Measurements from ENCODE around the gene ZFP62. TPM values are rescaled to one million over a fixed set of nuclear protein-coding genes. Genes with fewer than 3 reads are reported as not detected.
A peak's percentile ranks its signal among the peaks of the same experiment; 100 is the strongest.

Gene ZFP62
- total RNA-seq, 4 donors from 2014 or later, result 19.1 to 34.9 (median 21.4) TPM

DNA sequence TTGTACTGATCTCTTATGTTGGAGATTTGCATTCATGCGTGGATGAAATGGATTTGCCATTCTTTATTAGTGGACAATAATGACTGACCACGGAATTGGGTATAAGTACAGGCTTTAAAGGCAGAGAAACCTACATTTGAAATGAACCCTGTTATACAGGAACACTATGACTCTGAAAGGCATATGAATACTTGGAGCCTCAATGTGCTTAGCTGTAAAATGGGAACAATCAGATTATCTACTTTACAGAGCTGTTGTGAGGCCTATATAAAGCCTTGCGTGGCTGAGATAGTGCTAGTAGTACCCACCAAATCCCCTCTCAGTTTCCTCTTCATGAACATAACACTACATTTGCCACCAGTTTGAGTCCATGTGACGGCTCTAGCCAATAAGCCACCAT is 39.5 kb downstream of the ZFP62 start:
- WGBS, 2 donors (ENCODE audit: low coverage in 1 of 2), result 71 to 88% methylated on average over 3 to 4 of the region's 4 CpGs
- Histone ChIP-seq H3K27me3 (peaks cover 4% of the 10 kb centered on the region), H3K4me1 (peaks cover 0 to 83% (median 24%) of the 10 kb centered on the region in 3 donors), H3K27ac (peak overlapping the region in 3 of 4 donors; percentile 45 to 82 (median 79)), H3K4me3 (no peak overlapping the region), H3K9me3 (no peaks in the 10 kb centered on the region), H3K36me3 (no peaks in the 10 kb centered on the region)
- TF ChIP-seq, protein P1, sequence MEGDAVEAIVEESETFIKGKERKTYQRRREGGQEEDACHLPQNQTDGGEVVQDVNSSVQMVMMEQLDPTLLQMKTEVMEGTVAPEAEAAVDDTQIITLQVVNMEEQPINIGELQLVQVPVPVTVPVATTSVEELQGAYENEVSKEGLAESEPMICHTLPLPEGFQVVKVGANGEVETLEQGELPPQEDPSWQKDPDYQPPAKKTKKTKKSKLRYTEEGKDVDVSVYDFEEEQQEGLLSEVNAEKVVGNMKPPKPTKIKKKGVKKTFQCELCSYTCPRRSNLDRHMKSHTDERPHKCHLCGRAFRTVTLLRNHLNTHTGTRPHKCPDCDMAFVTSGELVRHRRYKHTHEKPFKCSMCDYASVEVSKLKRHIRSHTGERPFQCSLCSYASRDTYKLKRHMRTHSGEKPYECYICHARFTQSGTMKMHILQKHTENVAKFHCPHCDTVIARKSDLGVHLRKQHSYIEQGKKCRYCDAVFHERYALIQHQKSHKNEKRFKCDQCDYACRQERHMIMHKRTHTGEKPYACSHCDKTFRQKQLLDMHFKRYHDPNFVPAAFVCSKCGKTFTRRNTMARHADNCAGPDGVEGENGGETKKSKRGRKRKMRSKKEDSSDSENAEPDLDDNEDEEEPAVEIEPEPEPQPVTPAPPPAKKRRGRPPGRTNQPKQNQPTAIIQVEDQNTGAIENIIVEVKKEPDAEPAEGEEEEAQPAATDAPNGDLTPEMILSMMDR (IDR thresholded peaks at IDR 0.05), result no peak
- TF ChIP-seq EP300 (IDR thresholded peaks at IDR 0.05) (no peak), POLR2AphosphoS5 (IDR thresholded peaks at IDR 0.05) (no peak), POLR2A (IDR thresholded peaks at IDR 0.05) (no peak)
- no peak for ATAC-seq

DNA sequence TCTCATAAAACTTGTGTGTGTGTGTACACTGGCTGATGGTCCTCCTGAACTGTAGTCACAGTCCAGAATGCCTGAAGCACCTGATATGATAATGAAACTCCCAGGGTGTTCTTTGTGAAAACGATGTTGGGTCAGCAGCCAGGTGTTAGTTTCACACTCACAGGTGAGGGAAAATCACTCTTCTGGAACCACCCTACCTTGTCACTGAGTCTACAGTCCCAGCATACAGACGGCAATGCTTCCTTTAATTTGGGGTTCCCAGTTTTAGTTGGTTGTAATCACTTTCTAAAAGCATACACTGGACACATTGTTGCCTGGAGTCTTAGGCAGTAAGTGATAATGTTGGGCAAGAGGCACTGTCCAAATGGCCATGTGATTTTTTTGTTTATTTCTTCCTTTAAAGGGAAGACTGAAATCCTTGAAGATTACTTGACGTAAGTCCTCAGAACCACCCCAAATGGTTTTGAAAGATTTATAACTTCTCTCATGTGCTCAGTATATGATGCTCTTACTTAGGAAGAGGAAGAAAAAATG is 40.2 kb downstream of the ZFP62 start:
- H3K9me3 ChIP-seq, result no peaks in the 10 kb centered on the region
- peak overlapping the region in 1 of 2 donors; percentile 1 for H3K4me3 ChIP-seq
- TF ChIP-seq POLR2AphosphoS5 (IDR thresholded peaks at IDR 0.05) (peak; percentile 15), EP300 (IDR thresholded peaks at IDR 0.05) (no peak)
- no peaks in the 10 kb centered on the region for H3K36me3 ChIP-seq
- ATAC-seq, result peak; percentile 75
- 35 to 42% methylated on average over 2 to 3 of the region's 3 CpGs for WGBS, 2 donors (ENCODE audit: low coverage in 1 of 2)
- H3K27ac ChIP-seq, result peak overlapping the region; percentile 67 to 86 (median 80)
- peaks cover 4% of the 10 kb centered on the region for H3K27me3 ChIP-seq
- H3K4me1 ChIP-seq, result peaks cover 0 to 83% (median 29%) of the 10 kb centered on the region in 3 donors

DNA sequence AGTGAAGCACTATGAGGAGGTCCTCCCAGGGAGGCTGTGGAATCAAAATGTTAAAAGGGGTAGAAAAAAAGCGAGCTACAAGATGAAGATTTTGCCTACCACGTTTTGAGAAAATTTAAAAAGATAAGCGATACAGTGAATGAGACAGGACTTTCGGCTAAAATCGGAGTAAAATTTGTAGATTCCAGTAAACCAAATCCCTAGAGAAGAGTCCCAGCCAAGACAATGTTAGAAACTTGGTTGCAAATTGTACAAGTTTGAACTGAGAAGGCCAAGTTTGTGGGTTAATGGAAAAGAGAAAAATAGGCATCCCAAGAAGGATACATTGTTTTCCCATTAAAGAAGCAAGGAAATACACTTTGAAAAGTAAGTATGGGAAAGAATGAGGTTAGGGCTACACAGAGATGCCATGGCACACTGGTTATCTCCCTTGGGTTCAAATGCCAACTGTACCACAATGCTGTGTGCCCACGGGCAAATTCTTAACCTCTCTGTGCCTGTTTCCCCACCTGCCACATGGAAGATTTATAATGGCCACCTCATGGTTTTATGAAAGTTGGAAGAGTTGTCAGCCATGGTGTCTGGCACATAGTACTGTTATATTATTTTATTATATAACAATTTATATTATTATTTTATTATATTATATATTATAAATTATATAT is 42.3 kb downstream of the ZFP62 start:
- Histone ChIP-seq H3K9me3 (no peaks in the 10 kb centered on the region), H3K4me1 (peaks cover 0 to 64% (median 17%) of the 10 kb centered on the region in 3 donors), H3K27ac (peak overlapping the region in 3 of 4 donors; percentile 59 to 70 (median 65)), H3K27me3 (peaks cover 4% of the 10 kb centered on the region), H3K36me3 (no peaks in the 10 kb centered on the region), H3K4me3 (no peak overlapping the region)
- TF ChIP-seq POLR2A (IDR thresholded peaks at IDR 0.05), result no peak
- no peak for TF ChIP-seq EP300 (IDR thresholded peaks at IDR 0.05)
- TF ChIP-seq, protein P1 (IDR thresholded peaks at IDR 0.05), result no peak
- no peak for TF ChIP-seq POLR2AphosphoS5 (IDR thresholded peaks at IDR 0.05)
- WGBS, 2 donors (ENCODE audit: low coverage in 1 of 2), result 52 to 60% methylated on average over 6 of the region's 6 CpGs
- ATAC-seq, result no peak

GRCh38 chr5:180817893-180818674 is 43.0 kb downstream of the ZFP62 start:
- TF ChIP-seq, protein P1 (IDR thresholded peaks at IDR 0.05), result no peak
- no peak for TF ChIP-seq POLR2AphosphoS5 (IDR thresholded peaks at IDR 0.05)
- TF ChIP-seq EP300 (IDR thresholded peaks at IDR 0.05), result no peak
- no peak for TF ChIP-seq POLR2A (IDR thresholded peaks at IDR 0.05)
- no peak for ATAC-seq
- WGBS, 2 donors (ENCODE audit: low coverage in 1 of 2), result 55 to 67% methylated on average over 2 to 9 of the region's 13 CpGs
- Histone ChIP-seq H3K9me3 (no peaks in the 10 kb centered on the region), H3K36me3 (no peaks in the 10 kb centered on the region), H3K4me3 (no peak overlapping the region), H3K4me1 (peaks cover 0 to 57% (median 12%) of the 10 kb centered on the region in 3 donors), H3K27ac (peak overlapping the region in 3 of 4 donors; percentile 59 to 70 (median 65)), H3K27me3 (peaks cover 4% of the 10 kb centered on the region)

Data from gastroesophageal sphincter (tissue), 4 donors.